ENCODE data around the gene ZNF764.

ZNF764 gene

GRCh38 chr16:30585400-30586191, 27.4 kb upstream of the ZNF764 start, which contains the start of gene ZNF785:
Gene ZNF785 (minus strand): TSS chr16:30585697. CDS start chr16:30585611, 86 bp downstream.
- H3K4me3 ChIP-seq (ENCODE audit: low read depth, low read length) = peak within 1 kb of the TSS; percentile 68
- no peak for TF ChIP-seq CTCF (IDR thresholded peaks at IDR 0.05; ENCODE audit: low read depth, low read length)
- in situ Hi-C loops (cut with HindIII; ENCODE audit: low sequenced_read_pairs) = no loop called here

GRCh38 chr16:30585022-30585399, 26.8 kb upstream of the ZNF764 start:
- DNase-seq (ENCODE audit: low read depth, low spot score) = no peak
- peak overlapping the region; percentile 68 for H3K4me3 ChIP-seq (ENCODE audit: low read depth, low read length)
- in situ Hi-C loops (cut with HindIII; ENCODE audit: low sequenced_read_pairs) = no loop called here

More at GRCh38 chr16:30585400-30586191, 27.4 kb upstream of the ZNF764 start, which contains the start of gene ZNF785:
- peak; percentile 99 for DNase-seq (ENCODE audit: low read depth, low spot score)

GRCh38 chr16:30582611-30583340, 24.6 kb upstream of the ZNF764 start:
- DNase-seq (ENCODE audit: low read depth, low spot score) = no peak
- H3K4me3 ChIP-seq (ENCODE audit: low read depth, low read length) = no peak overlapping the region
- in situ Hi-C loops (cut with HindIII; ENCODE audit: low sequenced_read_pairs) = no loop called here
- TF ChIP-seq CTCF (IDR thresholded peaks at IDR 0.05; ENCODE audit: low read depth, low read length) = no peak

More at GRCh38 chr16:30585022-30585399, 26.8 kb upstream of the ZNF764 start:
- TF ChIP-seq CTCF (IDR thresholded peaks at IDR 0.05; ENCODE audit: low read depth, low read length) = no peak

- no peak for TF ChIP-seq CTCF (IDR thresholded peaks at IDR 0.05; ENCODE audit: low read depth, low read length)
- in situ Hi-C loops (cut with HindIII; ENCODE audit: low sequenced_read_pairs) = no loop called here
- DNase-seq (ENCODE audit: low read depth, low spot score) = no peak
- no peak overlapping the region for H3K4me3 ChIP-seq (ENCODE audit: low read depth, low read length)
These were observed 23.3 kb upstream of the ZNF764 start for GRCh38 chr16:30581457-30581856.

- DNase-seq (ENCODE audit: low read depth, low spot score) = no peak
- in situ Hi-C loops (cut with HindIII; ENCODE audit: low sequenced_read_pairs) = no loop called here
- H3K4me3 ChIP-seq (ENCODE audit: low read depth, low read length) = no peak overlapping the region
- no peak for TF ChIP-seq CTCF (IDR thresholded peaks at IDR 0.05; ENCODE audit: low read depth, low read length)
These were observed 16.5 kb upstream of the ZNF764 start for GRCh38 chr16:30574678-30575077.

- H3K4me3 ChIP-seq (ENCODE audit: low read depth, low read length) = peak within 1 kb of the TSS; percentile 63
- no peak for TF ChIP-seq CTCF (IDR thresholded peaks at IDR 0.05; ENCODE audit: low read depth, low read length)
- peak; percentile 99 for DNase-seq (ENCODE audit: low read depth, low spot score)
- in situ Hi-C loops (cut with HindIII; ENCODE audit: low sequenced_read_pairs) = no loop called here
These were observed 13.5 kb upstream of the ZNF764 start, which contains the start of gene ZNF688 for GRCh38 chr16:30571445-30572322. Gene ZNF688 (minus strand): TSS chr16:30571714. CDS start chr16:30571629, 85 bp downstream.

Measured in astrocyte of the spinal cord (primary cell).